T-helper 2 cell treated with Interferon-gamma antibody and Interleukin-4, amounts not matched to agents 5 μg/mL and 100 μg/mL, for 36 hours (primary cell): Measurements from ENCODE around the gene ADGRL3.
"Not testable (repeated sequence)": the region's sequence is repeated elsewhere in the genome, so short reads cannot be mapped to it uniquely, and the experiment has no call there.

Source experiments
- DNase-seq: peaks from one replicate; pipeline ENCODE4 v3.0.0; 2021; ENCODE audit warnings: low spot score
- H3K27ac Mint-ChIP-seq: one replicate; pipeline ENCODE4 v1.8.0; 2021; ENCODE audit warnings: mild to moderate bottlenecking, mixed read lengths
- H3K27me3 Mint-ChIP-seq: one replicate; pipeline ENCODE4 v1.8.0; 2021; ENCODE audit warnings: low read depth, mixed read lengths
- H3K36me3 Mint-ChIP-seq: one replicate; pipeline ENCODE4 v1.8.0; 2021; ENCODE audit warnings: low read depth, mixed read lengths
- H3K4me1 Mint-ChIP-seq: one replicate; pipeline ENCODE4 v1.8.0; 2021; ENCODE audit warnings: low read depth, mixed read lengths
- H3K4me3 Mint-ChIP-seq: one replicate; pipeline ENCODE4 v1.8.0; 2022; ENCODE audit warnings: mild to moderate bottlenecking, moderate library complexity, mixed read lengths
- H3K9me3 Mint-ChIP-seq: one replicate; pipeline ENCODE4 v1.8.0; 2021; ENCODE audit warnings: mixed read lengths

ADGRL3 gene

DNA sequence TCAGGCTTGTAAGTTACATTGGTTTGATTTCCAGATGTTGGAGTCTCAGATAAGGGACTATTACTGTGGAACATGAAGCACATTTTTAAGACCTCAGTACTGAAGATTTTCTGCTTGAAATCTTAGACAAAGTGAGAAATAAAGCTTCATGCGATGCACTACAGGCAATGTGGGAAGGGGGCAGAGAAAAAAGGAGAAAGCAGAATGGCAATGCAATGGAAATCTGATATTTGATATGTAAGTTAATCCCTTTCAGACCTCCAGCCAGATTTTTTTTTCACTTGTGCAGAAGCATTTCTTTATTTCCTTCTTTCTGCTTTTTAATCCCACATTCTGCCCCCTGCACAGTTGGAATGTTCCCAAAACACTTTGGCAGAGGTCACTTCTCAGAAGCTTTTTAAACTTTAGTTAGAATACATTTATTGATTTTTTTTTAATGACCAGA is 174.3 kb downstream of the ADGRL3 start:
- Mint-ChIP-seq H3K27ac (no peak overlapping the region), H3K9me3 (peaks cover 7% of the 10 kb centered on the region), H3K27me3 (no peaks in the 10 kb centered on the region), H3K4me1 (no peaks in the 10 kb centered on the region), H3K36me3 (no peaks in the 10 kb centered on the region), H3K4me3 (no peak overlapping the region)
- DNase-seq: no peak

DNA sequence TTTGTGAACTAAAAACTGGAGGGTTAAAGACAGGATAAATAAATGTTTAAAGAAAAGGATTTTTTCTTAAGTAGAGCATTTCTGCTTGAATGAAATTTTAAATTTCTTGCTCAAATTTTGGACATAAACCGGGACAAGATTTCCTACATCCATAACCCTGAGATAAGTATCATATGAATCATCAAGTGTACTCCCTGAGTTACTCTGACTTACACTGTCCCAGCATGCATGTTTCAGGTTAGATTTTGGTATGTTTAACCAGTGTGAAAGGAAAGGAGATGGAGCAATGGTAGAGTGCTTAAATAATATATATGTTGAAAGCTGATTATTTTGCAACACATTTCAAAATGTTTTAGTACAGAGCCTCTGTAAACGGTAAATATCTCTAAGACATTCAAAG is 175.2 kb downstream of the ADGRL3 start:
- no peak for DNase-seq
- H3K27ac Mint-ChIP-seq: no peak overlapping the region
- H3K9me3 Mint-ChIP-seq: peaks cover 7% of the 10 kb centered on the region
- no peaks in the 10 kb centered on the region for H3K27me3 Mint-ChIP-seq
- H3K4me3 Mint-ChIP-seq: no peak overlapping the region
- no peaks in the 10 kb centered on the region for H3K36me3 Mint-ChIP-seq
- no peaks in the 10 kb centered on the region for H3K4me1 Mint-ChIP-seq

DNA sequence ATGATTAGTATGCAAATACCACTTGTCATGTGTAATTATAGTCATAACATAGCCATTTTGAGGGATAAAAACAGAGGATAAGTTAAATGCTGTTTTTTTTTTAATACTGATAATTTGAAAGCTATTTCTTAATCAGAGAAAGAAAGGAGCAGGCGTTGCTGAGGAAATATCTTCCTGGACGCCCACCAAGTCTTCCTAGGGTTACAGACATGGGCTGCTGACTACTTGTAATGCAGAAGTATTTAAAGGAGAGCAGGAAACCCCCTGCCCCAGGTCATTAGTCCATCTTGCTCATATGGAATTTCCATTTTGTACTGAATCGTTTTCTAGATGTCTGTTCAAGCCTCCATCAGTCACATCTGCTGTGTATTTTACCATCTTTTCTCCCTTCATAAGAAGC is 176.2 kb downstream of the ADGRL3 start:
- Mint-ChIP-seq H3K4me3 (no peak overlapping the region), H3K27me3 (no peaks in the 10 kb centered on the region), H3K27ac (no peak overlapping the region), H3K9me3 (peaks cover 12% of the 10 kb centered on the region), H3K36me3 (no peaks in the 10 kb centered on the region), H3K4me1 (no peaks in the 10 kb centered on the region)
- DNase-seq: no peak

DNA sequence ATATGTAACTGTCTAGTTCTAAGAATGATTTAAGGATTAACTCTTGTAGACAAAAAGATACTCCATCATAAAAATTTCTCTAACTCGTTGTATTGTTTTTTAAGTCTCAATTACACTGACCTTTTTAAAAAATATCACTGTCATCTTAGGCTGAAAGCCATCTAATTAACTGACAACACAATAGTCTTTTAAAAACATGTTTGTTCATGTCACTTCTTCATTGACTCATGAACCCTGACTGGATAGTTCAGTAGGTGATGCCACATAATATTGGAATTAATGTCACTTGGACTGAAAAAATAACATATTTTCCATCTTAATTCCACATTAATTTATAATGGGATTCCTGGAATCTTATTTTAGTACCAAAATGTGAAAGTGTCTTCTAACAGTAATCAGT is 179.3 kb downstream of the ADGRL3 start:
- no peak overlapping the region for H3K27ac Mint-ChIP-seq
- no peak for DNase-seq
- H3K27me3 Mint-ChIP-seq: no peaks in the 10 kb centered on the region
- no peak overlapping the region for H3K4me3 Mint-ChIP-seq
- H3K9me3 Mint-ChIP-seq: peaks cover 16% of the 10 kb centered on the region
- H3K36me3 Mint-ChIP-seq: no peaks in the 10 kb centered on the region
- no peaks in the 10 kb centered on the region for H3K4me1 Mint-ChIP-seq

DNA sequence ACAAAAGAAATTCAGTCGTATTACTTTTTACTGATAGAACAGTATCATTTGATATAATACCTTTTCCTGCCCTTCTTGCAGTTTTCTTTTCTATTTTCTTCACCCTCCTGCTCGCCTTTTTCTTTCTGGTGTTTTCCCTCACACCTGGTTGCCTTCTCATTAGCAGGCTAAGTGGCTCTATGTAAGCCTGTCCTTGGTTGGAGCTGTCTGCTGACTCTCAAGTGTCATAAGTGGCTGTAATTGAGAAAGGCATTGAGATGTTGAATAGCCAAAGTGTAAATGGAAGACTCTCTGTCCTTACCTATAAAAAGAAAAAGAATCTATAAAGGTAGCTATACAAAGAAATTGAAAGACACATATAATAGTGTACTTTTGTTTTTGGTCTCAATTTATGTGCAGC is 180.7 kb downstream of the ADGRL3 start:
- H3K9me3 Mint-ChIP-seq: peaks cover 16% of the 10 kb centered on the region
- no peak overlapping the region for H3K27ac Mint-ChIP-seq
- no peaks in the 10 kb centered on the region for H3K4me1 Mint-ChIP-seq
- no peaks in the 10 kb centered on the region for H3K27me3 Mint-ChIP-seq
- DNase-seq: no peak
- no peak overlapping the region for H3K4me3 Mint-ChIP-seq
- no peaks in the 10 kb centered on the region for H3K36me3 Mint-ChIP-seq

DNA sequence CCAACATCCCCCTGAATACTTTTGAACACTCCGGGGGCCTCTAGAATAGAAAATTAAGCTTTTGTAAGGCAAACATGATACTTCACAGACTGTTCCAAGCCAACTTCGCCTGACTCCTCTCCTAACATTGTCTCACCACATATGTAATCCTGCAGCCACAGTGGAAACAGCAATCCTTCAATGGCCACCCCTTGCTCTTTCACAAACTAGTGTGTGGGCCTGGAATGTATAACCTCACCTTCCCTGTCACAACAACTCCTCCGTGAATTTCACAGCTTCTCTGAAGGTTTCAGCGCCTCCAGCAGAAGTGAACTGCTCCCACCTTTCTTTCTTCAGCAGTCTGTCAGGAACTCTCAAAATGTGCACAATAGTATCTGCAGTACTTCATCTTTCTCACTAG is 185.1 kb downstream of the ADGRL3 start:
- no peak for DNase-seq
- no peak overlapping the region for H3K4me3 Mint-ChIP-seq
- no peaks in the 10 kb centered on the region for H3K27me3 Mint-ChIP-seq
- H3K9me3 Mint-ChIP-seq: peaks cover 22% of the 10 kb centered on the region
- no peak overlapping the region for H3K27ac Mint-ChIP-seq
- H3K4me1 Mint-ChIP-seq: no peaks in the 10 kb centered on the region
- no peaks in the 10 kb centered on the region for H3K36me3 Mint-ChIP-seq

DNA sequence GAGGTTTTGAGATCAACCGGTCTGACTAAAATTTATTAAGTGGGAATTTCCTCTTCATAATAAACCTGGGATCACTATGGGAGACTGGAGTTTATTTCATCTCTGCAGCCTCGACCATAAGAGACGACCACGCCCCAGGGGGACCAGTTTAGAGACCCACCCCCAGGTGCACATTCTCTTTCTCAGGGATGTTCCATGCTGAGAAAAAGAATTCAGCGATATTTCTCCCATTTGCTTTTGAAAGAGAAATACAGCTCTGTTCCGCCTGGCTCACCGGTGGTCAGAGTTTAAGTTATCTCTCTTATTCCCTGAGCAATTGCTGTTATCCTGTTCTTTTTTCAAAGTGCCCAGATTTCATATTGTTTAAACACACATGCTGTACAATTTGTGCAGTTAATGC is 187.2 kb downstream of the ADGRL3 start:
- H3K4me1 Mint-ChIP-seq, H3K4me3 Mint-ChIP-seq, H3K27ac Mint-ChIP-seq, H3K36me3 Mint-ChIP-seq, DNase-seq, H3K27me3 Mint-ChIP-seq: not testable (repeated sequence)
- H3K9me3 Mint-ChIP-seq: peaks cover 13% of the 10 kb centered on the region

DNA sequence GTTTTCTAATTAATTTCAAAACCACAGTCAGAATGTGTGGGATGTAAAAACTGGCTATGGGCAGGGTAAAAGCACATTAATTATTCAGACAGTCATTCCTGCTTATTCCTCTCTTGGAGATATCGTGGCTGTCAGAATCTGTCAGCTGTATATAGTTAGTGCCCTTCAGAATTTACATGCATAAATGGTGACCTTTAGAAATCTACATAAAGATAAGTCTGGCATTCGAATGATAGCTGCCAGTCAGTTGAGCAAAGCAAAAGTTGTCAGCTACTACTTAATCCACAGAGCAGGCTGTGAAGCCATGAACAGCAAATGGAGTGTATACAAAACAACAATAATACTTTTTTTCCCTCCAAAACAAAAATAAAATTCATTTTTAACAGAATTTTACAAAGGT is 189.5 kb downstream of the ADGRL3 start:
- H3K36me3 Mint-ChIP-seq: no peaks in the 10 kb centered on the region
- no peak overlapping the region for H3K27ac Mint-ChIP-seq
- no peak overlapping the region for H3K4me3 Mint-ChIP-seq
- no peaks in the 10 kb centered on the region for H3K4me1 Mint-ChIP-seq
- DNase-seq: no peak
- H3K27me3 Mint-ChIP-seq: no peaks in the 10 kb centered on the region
- H3K9me3 Mint-ChIP-seq: peaks cover 13% of the 10 kb centered on the region

DNA sequence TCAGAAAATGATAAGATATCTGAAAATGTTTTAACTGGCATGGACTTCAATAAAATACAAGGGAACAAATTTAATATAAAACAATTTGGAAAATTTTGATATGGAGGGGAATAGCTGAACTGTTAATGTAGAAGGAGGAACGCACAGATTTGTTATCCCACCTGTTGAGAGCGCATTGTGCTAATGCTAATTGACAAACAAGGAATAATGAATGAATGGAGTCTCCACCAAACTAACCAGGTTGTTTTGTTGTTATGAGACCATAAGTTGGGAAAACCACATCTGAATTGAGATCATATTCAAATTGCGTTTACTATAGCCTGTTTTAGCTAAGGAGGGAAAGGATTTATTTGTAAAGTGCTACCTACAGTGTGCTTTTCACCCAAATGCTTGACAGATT is 195.6 kb downstream of the ADGRL3 start:
- no peak for DNase-seq
- H3K27ac Mint-ChIP-seq: no peak overlapping the region
- no peaks in the 10 kb centered on the region for H3K36me3 Mint-ChIP-seq
- H3K4me3 Mint-ChIP-seq: no peak overlapping the region
- no peaks in the 10 kb centered on the region for H3K27me3 Mint-ChIP-seq
- peaks cover 5% of the 10 kb centered on the region for H3K9me3 Mint-ChIP-seq
- H3K4me1 Mint-ChIP-seq: no peaks in the 10 kb centered on the region

DNA sequence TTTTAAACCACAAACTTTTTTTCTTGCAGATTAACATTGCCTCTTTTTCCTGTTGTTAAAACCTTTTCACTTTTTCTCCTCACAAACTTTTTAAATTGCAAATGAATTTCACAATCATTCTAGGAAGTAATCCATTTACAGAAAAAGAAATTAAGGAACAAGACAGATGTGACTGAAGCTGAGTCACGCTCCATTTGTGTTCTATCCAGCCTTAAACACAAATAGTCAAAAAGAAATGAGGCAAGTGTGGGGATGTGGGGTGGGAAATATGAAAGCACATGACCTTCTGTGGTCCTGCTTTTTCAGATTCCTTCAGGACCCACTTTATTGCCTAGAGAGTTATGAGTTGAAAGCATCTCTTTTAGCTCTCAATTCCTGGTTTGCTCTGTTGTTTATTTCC is 197.0 kb downstream of the ADGRL3 start:
- Mint-ChIP-seq H3K27ac (no peak overlapping the region), H3K27me3 (no peaks in the 10 kb centered on the region), H3K36me3 (no peaks in the 10 kb centered on the region), H3K4me1 (no peaks in the 10 kb centered on the region), H3K4me3 (no peak overlapping the region), H3K9me3 (peaks cover 5% of the 10 kb centered on the region)
- no peak for DNase-seq

DNA sequence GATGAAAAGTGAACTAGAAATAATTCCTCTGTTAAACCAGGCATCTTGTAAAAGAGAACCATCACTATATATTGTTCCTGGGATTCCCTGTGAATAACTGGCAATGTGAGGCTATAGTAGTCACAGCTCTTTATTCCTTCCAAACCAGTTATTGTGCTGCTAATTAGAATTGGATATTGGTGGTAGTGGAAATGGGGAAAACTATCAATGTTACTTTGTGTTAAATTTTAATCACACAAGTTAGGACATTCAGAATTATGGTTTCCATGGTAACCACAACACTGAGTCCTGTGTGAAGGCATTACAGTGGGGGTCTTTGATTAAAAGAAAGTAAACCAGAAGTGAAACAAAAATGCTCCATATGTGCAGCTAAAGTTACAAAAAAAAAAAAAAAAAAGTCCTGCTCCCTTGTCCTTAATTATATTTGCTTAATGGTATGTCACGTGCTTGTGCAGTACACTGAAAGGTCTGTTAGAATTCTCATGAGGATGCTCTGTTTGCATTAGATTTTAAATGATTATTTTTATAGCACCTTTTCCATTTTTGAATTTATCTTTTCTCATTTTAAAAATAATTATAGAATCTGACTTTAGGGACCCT is 200.4 kb downstream of the ADGRL3 start:
- no peaks in the 10 kb centered on the region for H3K36me3 Mint-ChIP-seq
- peaks cover 5% of the 10 kb centered on the region for H3K9me3 Mint-ChIP-seq
- H3K27ac Mint-ChIP-seq: no peak overlapping the region
- H3K4me3 Mint-ChIP-seq: no peak overlapping the region
- H3K27me3 Mint-ChIP-seq: no peaks in the 10 kb centered on the region
- no peaks in the 10 kb centered on the region for H3K4me1 Mint-ChIP-seq
- DNase-seq: no peak

DNA sequence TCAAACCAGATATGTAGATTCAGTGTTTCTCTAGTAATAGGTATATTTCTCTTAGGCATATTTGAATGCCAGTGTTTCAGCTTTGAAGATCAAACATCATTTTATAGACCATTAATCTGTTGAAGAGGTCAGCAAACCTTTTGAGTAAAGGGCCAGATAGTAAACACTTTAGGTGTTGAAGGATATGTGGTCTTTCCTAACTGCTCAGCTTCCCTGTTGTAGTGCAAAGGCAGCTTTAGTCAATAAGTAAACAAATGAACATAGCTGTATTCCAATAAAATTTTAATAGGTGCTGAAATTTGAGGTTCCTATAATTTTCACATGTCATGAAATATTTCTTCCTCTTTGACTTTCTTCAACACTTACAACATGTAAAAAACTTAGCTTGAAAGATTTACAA is 201.6 kb downstream of the ADGRL3 start:
- Mint-ChIP-seq H3K27ac (no peak overlapping the region), H3K4me1 (no peaks in the 10 kb centered on the region), H3K4me3 (no peak overlapping the region), H3K27me3 (no peaks in the 10 kb centered on the region), H3K9me3 (peaks cover 5% of the 10 kb centered on the region), H3K36me3 (no peaks in the 10 kb centered on the region)
- DNase-seq: no peak

DNA sequence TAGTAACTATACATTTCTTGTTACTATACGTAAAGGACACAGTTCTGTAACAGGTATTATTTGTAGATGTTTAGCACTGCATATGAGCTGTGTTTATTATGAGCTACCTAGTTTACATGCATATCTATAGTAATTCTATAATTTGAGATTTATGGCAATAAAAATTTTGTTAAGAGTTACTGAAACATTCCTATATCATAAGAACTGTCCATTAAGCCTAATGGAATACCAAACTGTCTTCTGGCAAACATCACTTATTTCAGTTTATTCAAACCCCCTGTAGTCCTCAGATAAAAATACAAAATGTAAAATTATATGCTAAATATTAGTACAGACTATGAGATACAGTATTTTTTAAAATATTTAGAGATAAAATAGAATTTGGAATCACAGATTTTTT is 205.2 kb downstream of the ADGRL3 start:
- H3K9me3 Mint-ChIP-seq: no peaks in the 10 kb centered on the region
- no peak overlapping the region for H3K4me3 Mint-ChIP-seq
- DNase-seq: no peak
- no peak overlapping the region for H3K27ac Mint-ChIP-seq
- no peaks in the 10 kb centered on the region for H3K36me3 Mint-ChIP-seq
- H3K27me3 Mint-ChIP-seq: no peaks in the 10 kb centered on the region
- no peaks in the 10 kb centered on the region for H3K4me1 Mint-ChIP-seq

DNA sequence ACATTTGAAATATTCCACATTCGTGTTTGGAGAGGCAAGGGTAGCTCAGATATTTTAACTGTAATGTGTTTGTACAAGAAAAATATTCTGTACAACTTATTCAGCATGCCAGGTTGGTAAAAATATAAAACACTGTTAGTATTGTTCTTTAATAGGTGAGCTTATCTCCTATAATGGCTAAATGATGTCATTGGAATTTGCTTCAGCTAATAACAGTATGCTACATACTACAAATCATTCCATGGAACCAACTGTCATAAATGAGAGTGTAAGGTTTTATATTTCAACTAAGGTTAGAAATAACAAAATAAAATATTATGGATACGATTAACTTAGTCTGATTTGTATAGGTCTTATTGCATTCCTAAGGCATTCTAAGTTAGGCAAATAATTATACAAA is 206.6 kb downstream of the ADGRL3 start:
- no peaks in the 10 kb centered on the region for H3K4me1 Mint-ChIP-seq
- no peaks in the 10 kb centered on the region for H3K9me3 Mint-ChIP-seq
- no peaks in the 10 kb centered on the region for H3K36me3 Mint-ChIP-seq
- no peak overlapping the region for H3K27ac Mint-ChIP-seq
- DNase-seq: no peak
- H3K27me3 Mint-ChIP-seq: no peaks in the 10 kb centered on the region
- no peak overlapping the region for H3K4me3 Mint-ChIP-seq
